ENCODE results near the gene EYA2.

The EYA2 gene

DNA sequence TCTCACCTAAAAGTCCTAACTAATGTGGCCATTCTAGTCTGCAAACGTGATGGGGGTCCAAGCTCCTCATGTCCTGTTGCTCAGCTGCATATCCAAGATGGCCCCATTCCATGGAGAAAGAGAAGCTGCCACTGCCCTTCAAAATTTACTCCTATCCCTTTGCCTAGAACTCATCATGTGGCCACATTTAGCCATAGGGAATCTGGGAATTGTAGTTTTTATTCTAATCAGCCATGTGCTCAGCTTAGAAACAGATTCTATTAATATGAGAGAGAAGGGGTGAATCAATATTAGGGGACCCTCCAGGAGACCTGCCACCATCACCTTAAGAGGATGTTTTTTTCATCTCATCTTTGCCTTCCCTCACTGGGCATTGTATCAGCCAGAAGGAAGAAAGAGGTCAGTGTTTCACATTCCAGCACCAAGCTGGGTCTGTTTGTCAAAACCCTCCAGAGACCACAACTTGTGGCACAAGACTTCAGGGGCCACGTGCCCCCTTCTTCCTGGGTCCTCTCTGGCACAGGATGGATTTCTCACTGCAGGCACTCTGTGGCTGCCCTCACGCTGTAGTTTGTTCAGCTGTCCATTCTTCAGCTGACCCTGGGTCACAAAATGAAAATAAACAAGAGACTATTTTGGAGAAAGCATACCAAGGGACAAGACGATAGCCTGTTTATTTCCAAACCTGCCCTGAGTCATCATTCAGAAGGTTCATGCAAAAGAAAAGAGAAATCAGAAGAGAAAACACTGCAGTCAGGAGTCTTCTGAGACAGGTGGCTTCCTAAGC is 172.0 kb downstream of the EYA2 start:
- ChIA-PET CTCF (no interaction called here), POLR2A (no interaction called here)
- TF ChIP-seq FOXM1 (IDR thresholded peaks at IDR 0.05; ENCODE audit: borderline replicate concordance): no peak
- TF ChIP-seq TARDBP (IDR thresholded peaks at IDR 0.05): no peak
- TF ChIP-seq LEF1 (IDR thresholded peaks at IDR 0.05; ENCODE audit: borderline replicate concordance): no peak
- DNase-seq (ENCODE audit: extremely low spot score): no peak

DNA sequence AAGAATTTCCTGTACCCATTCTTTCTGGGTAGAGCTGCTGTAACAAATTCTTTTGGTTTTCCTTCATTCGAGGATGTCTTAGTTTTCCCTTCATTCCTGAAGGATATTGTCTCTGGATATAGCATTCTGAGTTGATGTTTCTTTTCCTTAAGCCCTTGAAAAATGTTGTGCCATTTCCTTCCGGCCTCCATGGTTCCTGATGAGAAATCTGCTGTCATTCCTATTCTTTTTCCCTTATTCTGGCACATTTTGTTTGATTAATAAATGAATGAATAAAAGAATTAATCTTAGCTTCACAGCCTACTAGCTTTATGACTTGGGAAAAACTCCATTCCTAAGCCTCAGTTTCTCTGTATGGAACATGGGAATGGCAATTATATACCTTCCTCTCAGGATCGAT is 173.1 kb downstream of the EYA2 start:
- POLR2A ChIA-PET: no interaction called here
- no peak for TF ChIP-seq BHLHE40 (IDR thresholded peaks at IDR 0.05; ENCODE audit: borderline replicate concordance)
- TF ChIP-seq NFRKB (IDR thresholded peaks at IDR 0.05): no peak
- TF ChIP-seq, protein P1, sequence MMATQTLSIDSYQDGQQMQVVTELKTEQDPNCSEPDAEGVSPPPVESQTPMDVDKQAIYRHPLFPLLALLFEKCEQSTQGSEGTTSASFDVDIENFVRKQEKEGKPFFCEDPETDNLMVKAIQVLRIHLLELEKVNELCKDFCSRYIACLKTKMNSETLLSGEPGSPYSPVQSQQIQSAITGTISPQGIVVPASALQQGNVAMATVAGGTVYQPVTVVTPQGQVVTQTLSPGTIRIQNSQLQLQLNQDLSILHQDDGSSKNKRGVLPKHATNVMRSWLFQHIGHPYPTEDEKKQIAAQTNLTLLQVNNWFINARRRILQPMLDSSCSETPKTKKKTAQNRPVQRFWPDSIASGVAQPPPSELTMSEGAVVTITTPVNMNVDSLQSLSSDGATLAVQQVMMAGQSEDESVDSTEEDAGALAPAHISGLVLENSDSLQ (IDR thresholded peaks at IDR 0.05): no peak
- no peak for TF ChIP-seq CTBP1 (IDR thresholded peaks at IDR 0.05; ENCODE audit: borderline replicate concordance)
- no peak for TF ChIP-seq TARDBP (IDR thresholded peaks at IDR 0.05)
- DNase-seq (ENCODE audit: extremely low spot score): no peak
- CTCF ChIA-PET: no interaction called here

DNA sequence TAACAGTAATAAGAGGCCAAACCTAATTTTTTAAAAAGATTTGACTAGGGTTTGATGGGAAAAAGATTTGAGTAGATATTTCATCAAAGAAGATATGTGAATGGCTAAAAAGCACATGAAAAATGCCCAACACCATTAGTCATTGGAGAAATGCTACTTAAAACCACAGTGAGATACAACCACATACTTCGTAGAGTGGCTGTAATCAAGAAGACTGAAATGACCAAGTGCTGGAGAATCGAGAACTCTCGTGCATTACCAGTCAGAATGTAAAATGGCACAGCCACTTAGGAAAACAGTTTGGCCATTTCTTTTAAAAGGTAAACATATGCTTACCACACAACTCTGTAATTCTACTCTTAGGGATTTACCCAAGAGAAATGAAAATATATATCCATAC is 175.5 kb downstream of the EYA2 start:
- ChIA-PET POLR2A (no interaction called here), CTCF (no interaction called here)
- no peak for DNase-seq (ENCODE audit: extremely low spot score)
- TF ChIP-seq ELF4 (IDR thresholded peaks at IDR 0.05): no peak
- no peak for TF ChIP-seq LEF1 (IDR thresholded peaks at IDR 0.05; ENCODE audit: borderline replicate concordance)
- no peak for TF ChIP-seq TARDBP (IDR thresholded peaks at IDR 0.05)
- no peak for TF ChIP-seq SP1 (IDR thresholded peaks at IDR 0.05)
- TF ChIP-seq CTBP1 (IDR thresholded peaks at IDR 0.05; ENCODE audit: borderline replicate concordance): no peak
- no peak for TF ChIP-seq BHLHE40 (IDR thresholded peaks at IDR 0.05; ENCODE audit: borderline replicate concordance)
- TF ChIP-seq L3MBTL2 (conservative IDR thresholded peaks at IDR 0.05): no peak
- TF ChIP-seq NFRKB (IDR thresholded peaks at IDR 0.05): no peak
- TF ChIP-seq ZNF384 (IDR thresholded peaks at IDR 0.05): no peak
- no peak for TF ChIP-seq FOXK2 (IDR thresholded peaks at IDR 0.05)
- no peak for TF ChIP-seq FOXA1 (IDR thresholded peaks at IDR 0.05)
- no peak for TF ChIP-seq FOXM1 (IDR thresholded peaks at IDR 0.05; ENCODE audit: borderline replicate concordance)
- TF ChIP-seq, protein P1 (IDR thresholded peaks at IDR 0.05): no peak
- TF ChIP-seq ARNT (IDR thresholded peaks at IDR 0.05): no peak
- no peak for TF ChIP-seq SUZ12 (IDR thresholded peaks at IDR 0.05)
- TF ChIP-seq HDGF (IDR thresholded peaks at IDR 0.05; ENCODE audit: borderline replicate concordance): no peak

DNA sequence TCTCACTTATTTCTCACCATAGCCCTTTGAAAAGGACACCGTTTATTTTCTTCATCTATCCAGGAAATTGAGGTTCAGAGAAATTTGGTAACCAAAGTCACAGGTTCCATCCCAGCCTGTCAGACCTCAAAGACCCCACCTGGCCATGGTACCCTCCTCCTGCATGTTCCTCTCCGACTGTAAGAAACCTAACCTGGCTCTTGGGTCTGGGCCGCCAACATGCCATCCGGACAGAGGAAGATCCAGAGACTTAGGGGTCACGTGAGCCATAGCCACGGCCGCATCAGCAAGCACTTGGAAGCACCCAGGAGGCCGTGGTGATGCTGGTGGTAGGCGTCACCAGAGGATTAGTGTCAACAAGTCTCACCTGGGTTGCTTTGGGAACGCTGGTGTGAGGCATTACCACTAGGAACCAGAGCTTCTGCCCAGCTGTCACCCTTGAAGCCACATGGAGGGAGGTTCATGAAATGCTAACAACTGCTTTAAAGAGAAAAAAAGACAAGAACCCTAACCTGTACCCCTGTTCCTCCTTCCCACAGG is 177.1 kb downstream of the EYA2 start:
- POLR2A ChIA-PET: no interaction called here
- CTCF ChIA-PET: no interaction called here
- DNase-seq (ENCODE audit: extremely low spot score): no peak
- no peak for TF ChIP-seq FOXA1 (IDR thresholded peaks at IDR 0.05)
- TF ChIP-seq CTBP1 (IDR thresholded peaks at IDR 0.05; ENCODE audit: borderline replicate concordance): no peak
- TF ChIP-seq FOXK2 (IDR thresholded peaks at IDR 0.05): no peak
- no peak for TF ChIP-seq BHLHE40 (IDR thresholded peaks at IDR 0.05; ENCODE audit: borderline replicate concordance)
- TF ChIP-seq ARNT (IDR thresholded peaks at IDR 0.05): no peak
- TF ChIP-seq SP1 (IDR thresholded peaks at IDR 0.05): no peak
- TF ChIP-seq, protein P1 (IDR thresholded peaks at IDR 0.05): no peak
- no peak for TF ChIP-seq ELF4 (IDR thresholded peaks at IDR 0.05)
- no peak for TF ChIP-seq L3MBTL2 (conservative IDR thresholded peaks at IDR 0.05)
- no peak for TF ChIP-seq TARDBP (IDR thresholded peaks at IDR 0.05)
- no peak for TF ChIP-seq FOXM1 (IDR thresholded peaks at IDR 0.05; ENCODE audit: borderline replicate concordance)
- no peak for TF ChIP-seq SUZ12 (IDR thresholded peaks at IDR 0.05)
- TF ChIP-seq LEF1 (IDR thresholded peaks at IDR 0.05; ENCODE audit: borderline replicate concordance): no peak
- no peak for TF ChIP-seq ZNF384 (IDR thresholded peaks at IDR 0.05)

DNA sequence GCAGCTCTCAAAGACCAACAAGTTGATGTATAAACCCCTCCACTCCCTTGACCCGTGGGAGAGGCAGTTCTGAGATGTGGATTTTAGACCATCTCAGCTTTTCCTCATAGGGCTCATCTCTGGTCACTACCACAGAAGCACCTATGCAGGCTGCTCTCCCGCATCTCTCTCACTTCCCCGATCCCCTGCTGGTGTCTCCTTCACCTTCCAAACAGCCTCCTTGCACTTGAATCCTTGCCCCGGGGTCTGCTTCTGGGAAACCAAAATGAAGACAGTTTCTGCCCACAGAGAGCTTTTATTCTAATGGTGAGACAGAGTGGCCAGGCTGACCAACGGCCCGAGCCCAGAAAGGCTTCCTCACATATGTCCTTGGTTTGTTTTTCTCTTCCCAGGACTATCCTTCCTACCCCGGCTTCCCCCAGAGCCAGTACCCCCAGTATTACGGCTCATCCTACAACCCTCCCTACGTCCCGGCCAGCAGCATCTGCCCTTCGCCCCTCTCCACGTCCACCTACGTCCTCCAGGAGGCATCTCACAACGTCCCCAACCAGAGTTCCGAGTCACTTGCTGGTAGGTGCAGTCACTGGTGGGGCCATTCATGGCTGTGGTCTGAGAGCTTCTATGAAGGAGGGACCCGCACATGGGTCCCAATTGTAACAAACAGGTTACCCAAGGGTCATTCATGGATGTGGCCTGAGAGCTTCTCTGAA is 179.3 kb downstream of the EYA2 start:
- CTCF ChIA-PET: no interaction called here
- no peak for DNase-seq (ENCODE audit: extremely low spot score)
- POLR2A ChIA-PET: no interaction called here
- TF ChIP-seq HDGF (IDR thresholded peaks at IDR 0.05; ENCODE audit: borderline replicate concordance) (no peak), FOXA1 (IDR thresholded peaks at IDR 0.05) (no peak), L3MBTL2 (conservative IDR thresholded peaks at IDR 0.05) (no peak), SUZ12 (IDR thresholded peaks at IDR 0.05) (no peak), CTBP1 (IDR thresholded peaks at IDR 0.05; ENCODE audit: borderline replicate concordance) (no peak), BHLHE40 (IDR thresholded peaks at IDR 0.05; ENCODE audit: borderline replicate concordance) (no peak), LEF1 (IDR thresholded peaks at IDR 0.05; ENCODE audit: borderline replicate concordance) (no peak), FOXK2 (IDR thresholded peaks at IDR 0.05) (no peak), ARNT (IDR thresholded peaks at IDR 0.05) (no peak), TARDBP (IDR thresholded peaks at IDR 0.05) (no peak), ELF4 (IDR thresholded peaks at IDR 0.05) (no peak), FOXM1 (IDR thresholded peaks at IDR 0.05; ENCODE audit: borderline replicate concordance) (no peak), ZNF384 (IDR thresholded peaks at IDR 0.05) (no peak), NFRKB (IDR thresholded peaks at IDR 0.05) (no peak), SP1 (IDR thresholded peaks at IDR 0.05) (no peak)
- TF ChIP-seq, protein P1 (IDR thresholded peaks at IDR 0.05): no peak

Data from HEK293T (cell line).